ENCODE measurements around the gene VPS26A. TPM values are rescaled to one million over a fixed set of nuclear protein-coding genes. Genes with fewer than 3 reads are reported as not detected.

VPS26A gene
- total RNA-seq (52.5 TPM), polyA plus RNA-seq (ENCODE audit: insufficient read depth, low read depth, low replicate concordance) (38.9 TPM)
- long read RNA-seq, donor 1, transcript VPS26A-201 (9 exons, 2,697 nt) = major isoform, 13 of 21 reads
- long read RNA-seq, donor 1, partial matches to known transcripts = 8 of 21 reads
- long read RNA-seq, donor 1, other reads (novel, unspliced or antisense) = 0 of 21 reads
- long read RNA-seq, donor 2, transcript VPS26A-201 (9 exons, 2,697 nt) = major isoform, 18 of 58 reads
- long read RNA-seq, donor 2, partial matches to known transcripts = 40 of 58 reads
- long read RNA-seq, donor 2, other reads (novel, unspliced or antisense) = 0 of 58 reads
- long read RNA-seq, donor 3, transcript VPS26A-201 (9 exons, 2,697 nt) = major isoform, 19 of 41 reads
- long read RNA-seq, donor 3, partial matches to known transcripts = 22 of 41 reads
- long read RNA-seq, donor 3, other reads (novel, unspliced or antisense) = 0 of 41 reads
- long read RNA-seq, donor 4, transcript VPS26A-201 (9 exons, 2,697 nt) = major isoform, 31 of 47 reads
- long read RNA-seq, donor 4, partial matches to known transcripts = 16 of 47 reads
- long read RNA-seq, donor 4, other reads (novel, unspliced or antisense) = 0 of 47 reads
- long read RNA-seq, donor 5, partial matches to known transcripts = 0 of 1 reads
- long read RNA-seq, donor 5, other reads (novel, unspliced or antisense) = 0 of 1 reads
- long read RNA-seq, donor 6, transcript VPS26A-201 (9 exons, 2,697 nt) = major isoform, 24 of 44 reads
- long read RNA-seq, donor 6, partial matches to known transcripts = 20 of 44 reads
- long read RNA-seq, donor 6, other reads (novel, unspliced or antisense) = 0 of 44 reads
- long read RNA-seq, donor 7, transcript VPS26A-201 (9 exons, 2,697 nt) = major isoform, 78 of 86 reads
- long read RNA-seq, donor 7, partial matches to known transcripts = 3 of 86 reads
- long read RNA-seq, donor 7, other reads (novel, unspliced or antisense) = 4 of 86 reads
- long read RNA-seq, donor 8, transcript VPS26A-201 (9 exons, 2,697 nt) = major isoform, 16 of 28 reads
- long read RNA-seq, donor 8, partial matches to known transcripts = 12 of 28 reads
- long read RNA-seq, donor 8, other reads (novel, unspliced or antisense) = 0 of 28 reads
- long read RNA-seq, donor 9, transcript VPS26A-201 (9 exons, 2,697 nt) = major isoform, 8 of 19 reads
- long read RNA-seq, donor 9, partial matches to known transcripts = 11 of 19 reads
- long read RNA-seq, donor 9, other reads (novel, unspliced or antisense) = 0 of 19 reads
- long read RNA-seq, donor 10, transcript VPS26A-201 (9 exons, 2,697 nt) = major isoform, 13 of 26 reads
- long read RNA-seq, donor 10, partial matches to known transcripts = 13 of 26 reads
- long read RNA-seq, donor 10, other reads (novel, unspliced or antisense) = 0 of 26 reads

DNA sequence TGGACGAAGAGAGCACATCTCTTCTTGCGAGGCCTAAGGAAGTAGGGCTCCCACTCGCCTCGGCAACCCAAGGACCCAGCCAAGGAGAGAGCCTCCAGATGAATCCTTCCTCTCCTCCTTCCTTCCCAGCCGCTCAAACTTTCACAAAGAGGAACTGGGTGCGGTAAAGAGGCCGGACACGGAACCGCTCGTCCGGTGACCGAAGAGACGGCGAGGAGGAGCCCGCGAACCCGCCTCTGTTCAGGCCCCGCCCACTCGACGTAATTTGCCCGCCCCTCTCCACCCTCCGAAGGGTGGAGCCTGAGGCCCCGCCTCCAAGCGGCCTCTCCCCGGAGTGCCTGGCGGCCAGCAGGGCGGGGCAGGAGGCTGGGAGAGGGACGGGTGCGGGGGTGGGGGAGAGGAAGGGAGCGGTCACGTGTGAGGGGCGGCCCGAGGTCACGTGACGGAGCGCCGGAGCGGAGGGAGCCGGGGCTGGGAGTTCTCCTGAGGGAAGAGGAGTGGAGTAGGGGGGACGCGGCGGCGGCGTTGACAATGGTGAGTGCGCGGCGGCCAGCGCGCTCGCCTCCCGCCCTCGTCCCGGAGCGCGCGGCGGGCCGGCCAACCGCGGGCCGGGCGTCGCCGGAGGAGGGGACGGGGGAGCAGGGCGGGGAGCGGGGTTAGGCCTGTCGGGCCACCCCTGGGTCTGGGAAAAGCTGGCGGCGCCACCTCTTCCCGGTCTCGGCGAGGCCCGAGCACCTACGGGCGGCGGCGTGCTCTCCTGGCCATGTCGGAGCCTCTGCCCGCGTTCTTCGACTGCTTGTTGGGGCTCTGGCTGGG lies at the start of gene VPS26A:
TSS of gene VPS26A (plus strand) at position 432 of the 816 bp plus-strand sequence. CDS start at position 532, 100 bp downstream.
- peaks cover 0 to 5% (median 2%) of the 10 kb centered on the region in 3 donors for H3K4me1 ChIP-seq (ENCODE audit: control insufficient read depth in 2 of 3, insufficient read depth in 2 of 3, low read depth in 1 of 3, low read length in 3 of 3)
- peak; percentile 93 for FAIRE-seq
- no peaks in the 10 kb centered on the region for H3K36me3 ChIP-seq (ENCODE audit: control insufficient read depth in 2 of 3, insufficient read depth in 3 of 3, low read length in 3 of 3)
- H3K9ac ChIP-seq (ENCODE audit: low read length in 3 of 3) = peak within 1 kb of the TSS; percentile 92 to 98 (median 96)
- intact Hi-C loops (cut with DNase I) = no loop called here
- H3K9me3 ChIP-seq (ENCODE audit: control insufficient read depth in 2 of 3, insufficient read depth in 1 of 3, low read length in 3 of 3) = no peaks in the 10 kb centered on the region
- H3K27me3 ChIP-seq (ENCODE audit: control insufficient read depth, insufficient read depth, low read length) = no peaks in the 10 kb centered on the region
- H3K27ac ChIP-seq (ENCODE audit: low read depth in 2 of 2, low read length in 2 of 2) = peak within 1 kb of the TSS; percentile 98 to 99
- H3K4me3 ChIP-seq (ENCODE audit: low read length in 3 of 3) = peak within 1 kb of the TSS; percentile 93 to 95 (median 95)
- TF ChIP-seq, protein P1, sequence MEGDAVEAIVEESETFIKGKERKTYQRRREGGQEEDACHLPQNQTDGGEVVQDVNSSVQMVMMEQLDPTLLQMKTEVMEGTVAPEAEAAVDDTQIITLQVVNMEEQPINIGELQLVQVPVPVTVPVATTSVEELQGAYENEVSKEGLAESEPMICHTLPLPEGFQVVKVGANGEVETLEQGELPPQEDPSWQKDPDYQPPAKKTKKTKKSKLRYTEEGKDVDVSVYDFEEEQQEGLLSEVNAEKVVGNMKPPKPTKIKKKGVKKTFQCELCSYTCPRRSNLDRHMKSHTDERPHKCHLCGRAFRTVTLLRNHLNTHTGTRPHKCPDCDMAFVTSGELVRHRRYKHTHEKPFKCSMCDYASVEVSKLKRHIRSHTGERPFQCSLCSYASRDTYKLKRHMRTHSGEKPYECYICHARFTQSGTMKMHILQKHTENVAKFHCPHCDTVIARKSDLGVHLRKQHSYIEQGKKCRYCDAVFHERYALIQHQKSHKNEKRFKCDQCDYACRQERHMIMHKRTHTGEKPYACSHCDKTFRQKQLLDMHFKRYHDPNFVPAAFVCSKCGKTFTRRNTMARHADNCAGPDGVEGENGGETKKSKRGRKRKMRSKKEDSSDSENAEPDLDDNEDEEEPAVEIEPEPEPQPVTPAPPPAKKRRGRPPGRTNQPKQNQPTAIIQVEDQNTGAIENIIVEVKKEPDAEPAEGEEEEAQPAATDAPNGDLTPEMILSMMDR (IDR thresholded peaks at IDR 0.05; ENCODE audit: borderline replicate concordance, extremely low read depth, insufficient read depth) = peak; percentile 16
- peak; percentile 99 to 100 (median 100) for DNase-seq

DNA sequence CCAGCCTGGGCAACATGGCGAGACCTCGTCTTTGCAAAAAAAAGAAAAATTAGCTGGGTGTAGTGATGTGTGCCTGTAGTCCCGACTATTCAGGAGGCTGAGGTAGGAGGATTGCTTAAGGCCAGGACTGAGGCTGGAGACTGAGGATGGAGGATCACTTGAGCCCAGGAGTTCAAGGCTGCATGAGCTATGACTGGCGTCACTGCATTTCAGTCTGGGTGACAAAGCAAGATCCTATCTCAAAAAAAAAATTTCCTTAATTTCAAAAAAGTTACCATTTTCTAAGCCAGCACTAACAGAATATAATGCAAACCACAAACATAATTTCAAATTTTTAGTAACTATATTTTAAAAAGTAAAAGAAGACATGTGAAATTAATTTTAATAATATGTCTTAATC lies 49.4 kb upstream of the VPS26A start:
- no peak overlapping the region for H3K4me3 ChIP-seq (ENCODE audit: low read length in 3 of 3)
- FAIRE-seq = no peak
- H3K9me3 ChIP-seq (ENCODE audit: control insufficient read depth in 2 of 3, insufficient read depth in 1 of 3, low read length in 3 of 3) = no peaks in the 10 kb centered on the region
- H3K9ac ChIP-seq (ENCODE audit: low read length in 3 of 3) = no peak overlapping the region
- DNase-seq = no peak
- H3K27me3 ChIP-seq (ENCODE audit: control insufficient read depth, insufficient read depth, low read length) = no peaks in the 10 kb centered on the region
- H3K27ac ChIP-seq (ENCODE audit: low read depth in 2 of 2, low read length in 2 of 2) = no peak overlapping the region
- intact Hi-C loops (cut with DNase I) = no loop called here
- no peaks in the 10 kb centered on the region for H3K4me1 ChIP-seq (ENCODE audit: control insufficient read depth in 2 of 3, insufficient read depth in 2 of 3, low read depth in 1 of 3, low read length in 3 of 3)
- TF ChIP-seq, protein P1 (IDR thresholded peaks at IDR 0.05; ENCODE audit: borderline replicate concordance, extremely low read depth, insufficient read depth) = no peak
- no peaks in the 10 kb centered on the region for H3K36me3 ChIP-seq (ENCODE audit: control insufficient read depth in 2 of 3, insufficient read depth in 3 of 3, low read length in 3 of 3)

DNA sequence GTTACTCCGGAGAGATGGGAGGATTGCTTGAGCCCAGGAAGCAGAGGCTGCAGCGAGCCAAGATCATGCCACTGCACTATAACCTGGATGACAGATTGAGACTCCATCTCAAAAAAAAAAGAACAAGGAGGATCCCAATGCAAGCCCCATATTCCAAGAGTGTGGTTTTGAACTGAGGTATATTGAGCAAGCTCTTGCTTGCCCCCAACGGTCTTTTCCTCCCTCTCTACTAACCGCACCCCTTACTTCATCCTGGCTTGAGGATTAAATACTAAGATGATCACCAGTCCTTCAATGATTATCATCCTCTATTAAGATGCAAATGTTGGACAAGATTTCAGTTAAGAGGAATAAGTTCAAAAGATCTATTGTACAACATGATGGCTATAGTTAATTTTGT lies 48.5 kb upstream of the VPS26A start:
- FAIRE-seq (no peak), DNase-seq (no peak)
- no peaks in the 10 kb centered on the region for H3K4me1 ChIP-seq (ENCODE audit: control insufficient read depth in 2 of 3, insufficient read depth in 2 of 3, low read depth in 1 of 3, low read length in 3 of 3)
- H3K27me3 ChIP-seq (ENCODE audit: control insufficient read depth, insufficient read depth, low read length) = no peaks in the 10 kb centered on the region
- TF ChIP-seq, protein P1 (IDR thresholded peaks at IDR 0.05; ENCODE audit: borderline replicate concordance, extremely low read depth, insufficient read depth) = no peak
- H3K9me3 ChIP-seq (ENCODE audit: control insufficient read depth in 2 of 3, insufficient read depth in 1 of 3, low read length in 3 of 3) = no peaks in the 10 kb centered on the region
- no peak overlapping the region for H3K4me3 ChIP-seq (ENCODE audit: low read length in 3 of 3)
- intact Hi-C loops (cut with DNase I) = no loop called here
- no peak overlapping the region for H3K9ac ChIP-seq (ENCODE audit: low read length in 3 of 3)
- H3K36me3 ChIP-seq (ENCODE audit: control insufficient read depth in 2 of 3, insufficient read depth in 3 of 3, low read length in 3 of 3) = no peaks in the 10 kb centered on the region
- H3K27ac ChIP-seq (ENCODE audit: low read depth in 2 of 2, low read length in 2 of 2) = no peak overlapping the region
